Natural killer cell (primary cell): Measurements from ENCODE around the gene MOGAT3. TPM values are rescaled to one million over a fixed set of nuclear protein-coding genes. Genes with fewer than 3 reads are reported as not detected.

Source experiments
- ATAC-seq, 3 donors: fragments of 150-1000 bp in 2 of 3; fragments of 200-7000 bp in 1 of 3; cut with Tn5 transposase; 1 replicate in 1 of 3; 2 replicates in 2 of 3; pipeline ENCODE4 v1.10.0; 2021; ENCODE audit warnings: mild to moderate bottlenecking in 2 of 3, moderate library complexity in 2 of 3
- DNase-seq, 2 donors: peaks; one replicate each; pipeline versions ENCODE4 v3.0.0 to v3.0.0-alpha.2; 2013 to 2021; ENCODE audit warnings: mixed read lengths in 1 of 2
- H3K27ac ChIP-seq: one replicate; pipeline ENCODE4 v1.5.1; 2013; ENCODE audit warnings: mild to moderate bottlenecking, low read length
- H3K27me3 ChIP-seq: one replicate; pipeline ENCODE4 v1.6.1; 2013; ENCODE audit warnings: low read length; ENCODE audit not compliant: control insufficient read depth, insufficient read depth
- H3K36me3 ChIP-seq: one replicate; pipeline ENCODE4 v1.6.1; 2013; ENCODE audit warnings: low read length; ENCODE audit not compliant: control insufficient read depth, insufficient read depth
- H3K4me1 ChIP-seq: one replicate; pipeline ENCODE4 v1.6.1; 2013; ENCODE audit warnings: low read length; ENCODE audit not compliant: control insufficient read depth, insufficient read depth
- H3K4me3 ChIP-seq: one replicate; pipeline ENCODE4 v1.5.1; 2013; ENCODE audit warnings: low read length
- H3K9me3 ChIP-seq: one replicate; pipeline ENCODE4 v1.6.1; 2013; ENCODE audit warnings: low read length; ENCODE audit not compliant: control insufficient read depth, insufficient read depth
- H3K27ac Mint-ChIP-seq, 2 donors: one replicate each; pipeline ENCODE4 v1.8.0; 2022; ENCODE audit warnings: mild to moderate bottlenecking in 2 of 2, mixed read lengths in 2 of 2, moderate library complexity in 1 of 2
- H3K27me3 Mint-ChIP-seq, 2 donors: one replicate each; pipeline ENCODE4 v1.8.0; 2022; ENCODE audit warnings: low read depth in 2 of 2, mixed read lengths in 2 of 2
- H3K36me3 Mint-ChIP-seq: one replicate; pipeline ENCODE4 v1.8.0; 2022; ENCODE audit warnings: mixed read lengths
- H3K4me1 Mint-ChIP-seq, 2 donors: one replicate each; pipeline ENCODE4 v1.8.0; 2022; ENCODE audit warnings: mixed read lengths in 2 of 2
- H3K4me3 Mint-ChIP-seq: one replicate; pipeline ENCODE4 v1.8.0; 2022; ENCODE audit warnings: mild to moderate bottlenecking, moderate library complexity, mixed read lengths
- H3K9me3 Mint-ChIP-seq, 2 donors: one replicate each; pipeline ENCODE4 v1.8.0; 2022; ENCODE audit warnings: mixed read lengths in 2 of 2
- CTCF ChIP-seq: fragments of 200-600 bp; IDR thresholded peaks from one replicate; pipeline ENCODE4 v1.8.0; 2022; ENCODE audit warnings: antibody characterized with exemption
- WGBS: methylation state at CpG from one replicate; pipeline ENCODE4 v1.1.7; 2013; ENCODE audit warnings: missing lambda C conversion rate; ENCODE audit not compliant: insufficient coverage; 5-methylcytosine and 5-hydroxymethylcytosine counted together
- intact Hi-C: fragments of 100-400 bp; cut with micrococcal nuclease; formaldehyde crosslinking; loops from one replicate; pipeline ENCODE4 v1.14.2; 2022
- total RNA-seq, 4 donors: library from RNA; stranded (reverse); fragments of 120-200 nt in 1 of 4; gene quantifications; one replicate each; pipeline versions ENCODE4 v1.2.3 to v1.2.4, GENCODE V29; 2013 to 2022

Gene MOGAT3
- total RNA-seq, 3 donors from 2014 or later (not counting 1 experiment from before 2014, with no cell fraction given) = not detected

GRCh38 chr7:101172005-101172853 is 28.6 kb downstream of the MOGAT3 start:
- DNase-seq (peak in 1 of 2 donors; percentile 52), ATAC-seq (no peak)
- Mint-ChIP-seq H3K36me3 (no peaks in the 10 kb centered on the region), H3K27ac (no peak overlapping the region), H3K4me1 (peaks cover 33 to 57% of the 10 kb centered on the region in 2 donors), H3K4me3 (peak overlapping the region; percentile 42), H3K9me3 (no peaks in the 10 kb centered on the region), H3K27me3 (peaks cover 81 to 82% of the 10 kb centered on the region in 2 donors)
- intact Hi-C loops = no loop called here
- TF ChIP-seq CTCF = no peak
- H3K9me3 ChIP-seq = peaks cover 4% of the 10 kb centered on the region
- 5% methylated on average over 79 of the region's 79 CpGs for WGBS
- no peak overlapping the region for H3K27ac ChIP-seq
- peaks cover 78% of the 10 kb centered on the region for H3K27me3 ChIP-seq
- no peaks in the 10 kb centered on the region for H3K36me3 ChIP-seq
- H3K4me1 ChIP-seq = peaks cover 40% of the 10 kb centered on the region
- no peak overlapping the region for H3K4me3 ChIP-seq

- intact Hi-C loops = no loop called here
- Histone ChIP-seq H3K36me3 (no peaks in the 10 kb centered on the region), H3K4me3 (no peak overlapping the region), H3K4me1 (peaks cover 40% of the 10 kb centered on the region), H3K27ac (no peak overlapping the region), H3K9me3 (peaks cover 4% of the 10 kb centered on the region), H3K27me3 (peaks cover 82% of the 10 kb centered on the region)
- ATAC-seq (no peak), DNase-seq (peak in 1 of 2 donors; percentile 25)
- Mint-ChIP-seq H3K4me1 (peaks cover 33 to 62% of the 10 kb centered on the region in 2 donors), H3K4me3 (peak overlapping the region; percentile 21), H3K27ac (peak overlapping the region in 1 of 2 donors; percentile 66), H3K9me3 (no peaks in the 10 kb centered on the region), H3K27me3 (peaks cover 78 to 79% of the 10 kb centered on the region in 2 donors), H3K36me3 (no peaks in the 10 kb centered on the region)
- WGBS = 5% methylated on average over 11 of the region's 13 CpGs
- TF ChIP-seq CTCF = no peak
These were observed 29.4 kb downstream of the MOGAT3 start for GRCh38 chr7:101171442-101171837.

GRCh38 chr7:101170617-101171441 is 30.0 kb downstream of the MOGAT3 start:
- Histone ChIP-seq H3K4me3 (no peak overlapping the region), H3K4me1 (peaks cover 45% of the 10 kb centered on the region), H3K9me3 (peaks cover 6% of the 10 kb centered on the region), H3K27me3 (peaks cover 82% of the 10 kb centered on the region), H3K36me3 (no peaks in the 10 kb centered on the region), H3K27ac (no peak overlapping the region)
- H3K27me3 Mint-ChIP-seq = peaks cover 78 to 80% of the 10 kb centered on the region in 2 donors
- peaks cover 36 to 66% of the 10 kb centered on the region in 2 donors for H3K4me1 Mint-ChIP-seq
- ATAC-seq (no peak), DNase-seq (peak in 1 of 2 donors; percentile 44)
- intact Hi-C loops = no loop called here
- TF ChIP-seq CTCF = no peak
- WGBS = 7% methylated on average over 16 of the region's 17 CpGs
- H3K27ac Mint-ChIP-seq = peak overlapping the region in 1 of 2 donors; percentile 66
- peak overlapping the region; percentile 17 for H3K4me3 Mint-ChIP-seq
- no peaks in the 10 kb centered on the region for H3K9me3 Mint-ChIP-seq
- no peaks in the 10 kb centered on the region for H3K36me3 Mint-ChIP-seq
